ENCODE results near the gene TIMMDC1. TPM values are rescaled to one million over a fixed set of nuclear protein-coding genes. Genes with fewer than 3 reads are reported as not detected.

TIMMDC1 gene
- total and polyA plus RNA-seq, 9 donors = 38.7 to 82.4 (median 71.3) TPM

- H3K4me3 ChIP-seq = no peak overlapping the region
- TF ChIP-seq CTCF (IDR thresholded peaks at IDR 0.05) = no peak
- no peak for TF ChIP-seq EP300 (IDR thresholded peaks at IDR 0.05)
- TF ChIP-seq POLR2A (IDR thresholded peaks at IDR 0.05) = no peak
Observed at GRCh38 chr3:119555309-119555735, 57.0 kb downstream of the TIMMDC1 start.

GRCh38 chr3:119555929-119556328 lies 57.6 kb downstream of the TIMMDC1 start:
- H3K9me3 ChIP-seq = no peaks in the 10 kb centered on the region
- no peak for TF ChIP-seq POLR2A (IDR thresholded peaks at IDR 0.05)
- TF ChIP-seq CTCF (IDR thresholded peaks at IDR 0.05) = no peak
- no peak for TF ChIP-seq EP300 (IDR thresholded peaks at IDR 0.05)
- DNase-seq = no peak
- no peaks in the 10 kb centered on the region for H3K4me1 ChIP-seq (ENCODE audit: insufficient read depth)
- intact Hi-C loops (cut with DNase I) = no loop called here
- no peak overlapping the region for H3K4me3 ChIP-seq
- no peaks in the 10 kb centered on the region for H3K27me3 ChIP-seq
- 91 to 94% methylated on average over 1 of the region's 1 CpG; no CpG with 5 or more reads in 1 of the 3 donors for WGBS, 3 donors
- no peaks in the 10 kb centered on the region for H3K36me3 ChIP-seq
- H3K27ac ChIP-seq = no peak overlapping the region

More at GRCh38 chr3:119555309-119555735, 57.0 kb downstream of the TIMMDC1 start:
- no peak for DNase-seq
- Histone ChIP-seq H3K9me3 (no peaks in the 10 kb centered on the region), H3K27me3 (no peaks in the 10 kb centered on the region), H3K27ac (no peak overlapping the region), H3K36me3 (no peaks in the 10 kb centered on the region), H3K4me1 (ENCODE audit: insufficient read depth) (no peaks in the 10 kb centered on the region)
- intact Hi-C loops (cut with DNase I) = no loop called here
- WGBS, 3 donors = 72 to 81% (median 74%) methylated on average over 4 of the region's 4 CpGs

- TF ChIP-seq CTCF (IDR thresholded peaks at IDR 0.05) (no peak), EP300 (IDR thresholded peaks at IDR 0.05) (no peak), POLR2A (IDR thresholded peaks at IDR 0.05) (no peak)
- intact Hi-C loops (cut with DNase I) = no loop called here
- WGBS, 3 donors = 89 to 91% (median 90%) methylated on average over 7 of the region's 7 CpGs
Observed at GRCh38 chr3:119557192-119557876, 59.0 kb downstream of the TIMMDC1 start.

GRCh38 chr3:119557877-119558269 lies 59.5 kb downstream of the TIMMDC1 start:
- H3K36me3 ChIP-seq = no peaks in the 10 kb centered on the region
- H3K4me3 ChIP-seq = no peak overlapping the region
- H3K4me1 ChIP-seq (ENCODE audit: insufficient read depth) = no peaks in the 10 kb centered on the region
- no peak overlapping the region for H3K27ac ChIP-seq
- WGBS, 3 donors = 78 to 81% (median 78%) methylated on average over 3 of the region's 3 CpGs
- H3K27me3 ChIP-seq = no peaks in the 10 kb centered on the region
- no peaks in the 10 kb centered on the region for H3K9me3 ChIP-seq
- no peak for DNase-seq
- intact Hi-C loops (cut with DNase I) = no loop called here
- TF ChIP-seq CTCF (IDR thresholded peaks at IDR 0.05) = no peak

More at GRCh38 chr3:119557192-119557876, 59.0 kb downstream of the TIMMDC1 start:
- Histone ChIP-seq H3K27ac (no peak overlapping the region), H3K9me3 (no peaks in the 10 kb centered on the region), H3K27me3 (no peaks in the 10 kb centered on the region), H3K4me3 (no peak overlapping the region), H3K36me3 (no peaks in the 10 kb centered on the region), H3K4me1 (ENCODE audit: insufficient read depth) (no peaks in the 10 kb centered on the region)
- no peak for DNase-seq

Data from ovary (tissue), 9 donors.